GM21381 (cell line): ENCODE measurements around the gene SEMA4D.

Experiments used
- ATAC-seq: cut with Tn5 transposase; IDR thresholded peaks from one replicate; pipeline ENCODE4 v1.9.1; 2021; ENCODE audit warnings: mild to moderate bottlenecking, moderate library complexity; ENCODE audit not compliant: unreplicated experiment

SEMA4D gene

DNA sequence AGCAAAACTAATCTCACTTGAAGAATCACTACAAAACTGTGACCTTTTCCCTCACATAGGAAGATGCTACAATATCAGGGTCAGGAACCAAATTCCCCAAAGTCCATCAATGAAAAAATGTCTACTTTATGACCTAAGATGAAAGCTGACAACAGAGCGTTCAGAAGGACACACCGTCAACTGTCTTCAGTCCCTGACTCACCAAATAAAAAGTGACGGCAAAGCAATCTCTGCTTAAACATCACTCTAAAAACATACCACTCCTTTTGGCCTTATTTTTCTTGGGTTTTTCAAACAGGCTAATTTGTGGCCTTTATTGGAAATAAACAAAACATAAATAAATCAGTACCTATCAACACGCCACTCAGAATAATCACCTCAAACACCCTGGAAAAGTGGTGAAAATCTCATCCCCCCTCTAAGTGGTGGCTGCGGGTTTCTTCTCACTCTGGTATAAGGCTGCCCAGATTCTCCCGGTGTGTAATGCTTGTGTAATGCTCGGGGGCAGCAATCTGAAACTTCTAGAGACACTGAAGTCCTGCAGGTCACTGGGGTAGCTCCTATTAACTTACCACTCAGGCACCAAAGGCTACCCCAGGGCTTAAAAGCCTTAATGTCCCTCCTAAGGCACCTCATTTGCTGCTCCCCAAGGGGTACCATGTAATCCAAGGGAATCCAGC is 29.5 kb downstream of the SEMA4D start:
- ATAC-seq: no peak

GRCh38 chr9:89467278-89467625 is 30.7 kb downstream of the SEMA4D start:
- peak; percentile 9 for ATAC-seq

DNA sequence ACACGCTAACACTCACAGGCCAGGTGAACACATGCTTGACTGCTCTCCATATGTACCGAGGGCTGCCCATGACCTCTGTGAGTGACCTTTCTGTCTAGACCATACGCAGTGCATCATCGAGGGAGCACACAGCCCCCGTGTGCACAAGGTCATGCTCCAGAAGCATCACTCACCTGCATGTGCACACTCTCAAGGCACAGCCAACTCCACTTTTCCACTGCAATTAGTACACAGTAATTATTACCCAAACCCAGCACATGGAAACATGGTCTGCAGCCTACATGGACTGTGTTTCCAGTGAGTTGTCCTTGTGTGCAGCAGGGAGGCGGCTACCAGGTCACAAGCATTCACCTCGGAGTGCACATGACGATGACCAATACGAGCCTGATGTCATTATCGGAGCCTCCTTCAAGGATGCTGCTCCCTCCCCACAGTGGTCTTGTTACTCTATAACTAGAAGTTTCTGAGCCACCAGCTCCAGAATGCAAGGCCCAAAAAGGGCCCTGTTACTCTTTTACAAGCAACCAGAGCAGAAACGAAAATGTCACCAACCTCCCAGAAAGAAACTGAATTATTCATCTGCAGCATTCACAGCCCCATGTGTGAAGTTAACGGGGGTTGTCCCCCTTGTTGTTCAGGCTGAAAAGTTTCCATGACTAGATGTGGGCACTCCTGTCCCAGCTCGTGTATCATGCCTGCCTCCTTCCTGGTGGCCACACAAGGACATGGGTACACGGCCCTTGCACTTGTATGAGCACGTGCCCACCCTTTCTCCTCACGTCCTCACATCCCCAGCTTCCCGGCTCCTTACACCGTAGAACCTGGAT is 31.2 kb downstream of the SEMA4D start:
- ATAC-seq: peak; percentile 62

DNA sequence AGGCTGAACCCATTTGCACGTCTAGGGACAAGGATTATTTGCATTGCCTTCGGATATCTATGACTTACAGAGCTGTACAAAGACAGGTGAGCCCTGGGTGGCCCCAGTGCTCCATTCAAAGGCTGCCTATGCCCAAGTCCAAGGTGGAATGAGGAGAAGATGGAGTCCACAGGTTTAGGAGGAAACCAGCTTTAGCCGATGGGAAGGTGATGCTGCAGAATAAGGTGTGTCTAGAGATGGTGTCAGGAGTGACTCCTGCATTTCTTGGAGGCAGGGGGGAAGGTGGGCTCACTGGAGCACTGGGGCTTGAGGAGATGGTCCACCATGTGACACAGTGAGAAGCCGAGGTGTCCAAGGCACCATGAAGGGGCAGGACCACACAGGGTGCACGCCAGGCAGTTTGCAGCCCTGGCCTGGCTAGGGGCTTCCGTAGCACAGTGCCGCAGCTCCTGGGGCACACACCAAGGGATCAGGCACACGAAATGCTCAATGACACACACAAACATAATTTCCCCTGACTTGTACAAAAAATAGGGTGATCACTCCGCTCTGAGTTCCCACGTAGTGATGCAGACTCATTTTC is 32.1 kb downstream of the SEMA4D start:
- no peak for ATAC-seq

GRCh38 chr9:89465001-89465451 is 32.9 kb downstream of the SEMA4D start:
- ATAC-seq: no peak

GRCh38 chr9:89464300-89464901 is 33.5 kb downstream of the SEMA4D start:
- ATAC-seq: peak; percentile 30

- no peak for ATAC-seq
These were observed 34.9 kb downstream of the SEMA4D start for GRCh38 chr9:89462817-89463683.

DNA sequence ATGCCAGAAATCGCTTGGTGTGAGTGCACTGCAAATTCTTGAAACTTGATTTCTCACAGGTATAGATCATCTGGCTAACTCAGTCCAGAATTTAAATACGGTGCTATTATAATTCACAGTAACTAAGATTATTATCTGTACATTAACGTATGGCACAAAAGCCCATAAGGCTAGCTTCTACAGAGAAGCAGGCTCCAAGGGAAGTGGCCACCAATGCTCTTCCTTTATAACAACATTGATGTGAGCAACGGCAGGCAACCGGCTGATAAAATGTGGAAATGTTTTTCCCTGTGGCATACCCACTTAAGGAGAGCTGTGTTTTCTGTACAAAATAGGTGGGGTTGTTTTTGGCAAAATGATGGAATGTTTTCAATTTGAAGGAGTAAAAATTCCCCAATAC is 35.7 kb downstream of the SEMA4D start:
- no peak for ATAC-seq

GRCh38 chr9:89461265-89461664 is 36.6 kb downstream of the SEMA4D start:
- no peak for ATAC-seq

DNA sequence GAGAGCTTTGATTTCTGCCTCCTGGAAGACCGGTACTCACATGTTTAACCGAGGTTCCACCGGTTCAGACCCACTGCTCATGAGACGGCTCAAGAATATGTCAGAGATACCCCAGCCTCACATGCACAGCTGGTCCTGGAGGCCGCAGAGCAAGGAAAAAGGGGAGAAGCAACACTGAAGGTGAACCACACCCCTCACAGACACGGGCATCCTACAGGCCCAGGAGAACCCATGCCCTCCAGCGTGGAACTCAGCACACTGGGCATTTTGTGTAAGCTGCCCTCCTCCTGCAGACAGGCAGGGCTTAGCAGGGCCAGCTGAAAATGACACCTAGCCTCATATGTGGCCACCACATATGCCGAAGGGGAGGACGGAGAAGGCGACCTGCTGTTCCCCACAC is 37.4 kb downstream of the SEMA4D start:
- no peak for ATAC-seq

DNA sequence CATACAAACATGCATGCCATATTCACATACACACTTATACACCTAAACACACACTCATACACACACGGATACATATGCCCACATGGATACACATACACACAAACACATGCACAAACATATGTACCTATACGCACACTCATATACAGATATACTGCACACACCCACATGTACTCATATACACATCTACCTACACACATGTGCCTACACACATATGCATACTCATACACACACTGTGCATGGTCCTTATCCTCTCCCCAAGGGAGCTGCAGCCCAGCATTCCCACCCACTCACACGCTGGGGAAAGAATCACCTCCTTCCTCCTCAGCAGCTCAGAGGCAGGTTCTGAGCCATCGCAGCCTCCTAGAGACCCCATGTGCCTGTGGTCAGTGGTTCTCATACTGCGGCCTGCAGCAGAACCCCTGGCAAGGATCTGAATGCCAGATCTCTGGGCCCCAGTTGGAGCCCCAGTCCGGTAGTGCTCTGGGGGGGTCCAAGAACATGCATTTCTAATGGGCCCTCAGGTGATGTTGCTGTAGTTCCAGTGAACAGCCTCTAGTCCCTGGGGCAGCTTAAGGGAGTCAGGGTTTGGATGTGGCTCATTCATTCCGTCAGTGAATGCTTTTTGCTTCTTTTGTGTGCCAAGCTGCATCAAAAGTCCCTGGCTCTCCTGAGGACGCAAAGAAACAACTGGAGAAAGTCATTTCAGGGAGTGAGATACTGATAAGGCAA is 39.0 kb downstream of the SEMA4D start:
- no peak for ATAC-seq

DNA sequence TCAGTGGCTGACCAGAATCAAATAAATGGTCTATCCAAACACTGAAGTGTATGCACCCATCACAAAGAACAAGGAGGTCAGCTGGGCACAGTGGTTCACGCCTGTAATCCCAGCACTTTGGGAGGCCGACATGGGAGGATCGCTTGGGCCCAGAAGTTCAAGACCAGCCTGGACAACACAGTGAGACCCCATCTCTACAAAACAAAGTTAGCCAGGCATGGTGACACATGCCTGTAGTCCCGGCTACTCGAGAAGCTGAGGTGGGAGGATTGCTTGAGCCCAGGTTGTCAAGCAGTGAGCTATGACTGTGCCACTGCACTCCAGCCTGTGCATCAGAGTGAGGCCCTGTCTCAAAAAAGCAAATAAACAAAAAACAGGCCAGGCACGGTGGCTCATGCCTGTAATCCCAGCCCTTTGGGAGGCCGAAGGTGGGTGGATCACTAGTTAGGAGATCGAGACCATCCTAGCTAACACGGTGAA is 40.5 kb downstream of the SEMA4D start:
- no peak for ATAC-seq

DNA sequence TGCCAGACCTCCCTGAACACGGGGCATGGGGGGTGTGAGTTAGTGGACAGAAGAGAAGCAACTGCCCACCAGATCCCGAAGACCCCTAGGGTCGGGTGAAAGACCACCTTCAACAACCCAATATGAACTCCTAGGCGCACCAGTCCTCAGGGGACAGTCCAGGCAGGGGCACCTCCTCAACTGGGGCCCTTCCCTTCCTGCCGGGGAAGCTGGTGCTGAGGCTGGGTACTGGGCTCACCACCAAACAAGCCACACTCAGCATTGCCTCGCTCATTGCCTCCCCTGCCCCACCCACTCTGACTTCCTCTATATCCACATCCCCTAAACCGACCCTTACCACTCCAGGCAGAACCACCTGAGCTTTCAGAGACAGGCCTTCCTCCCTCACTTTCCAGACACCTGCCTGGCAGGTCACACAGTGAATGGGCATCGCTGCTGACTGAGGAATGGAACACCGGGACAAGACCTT is 42.5 kb downstream of the SEMA4D start:
- ATAC-seq: no peak

GRCh38 chr9:89454498-89455355 is 43.2 kb downstream of the SEMA4D start:
- ATAC-seq: no peak

GRCh38 chr9:89453452-89453851 is 44.5 kb downstream of the SEMA4D start:
- no peak for ATAC-seq

DNA sequence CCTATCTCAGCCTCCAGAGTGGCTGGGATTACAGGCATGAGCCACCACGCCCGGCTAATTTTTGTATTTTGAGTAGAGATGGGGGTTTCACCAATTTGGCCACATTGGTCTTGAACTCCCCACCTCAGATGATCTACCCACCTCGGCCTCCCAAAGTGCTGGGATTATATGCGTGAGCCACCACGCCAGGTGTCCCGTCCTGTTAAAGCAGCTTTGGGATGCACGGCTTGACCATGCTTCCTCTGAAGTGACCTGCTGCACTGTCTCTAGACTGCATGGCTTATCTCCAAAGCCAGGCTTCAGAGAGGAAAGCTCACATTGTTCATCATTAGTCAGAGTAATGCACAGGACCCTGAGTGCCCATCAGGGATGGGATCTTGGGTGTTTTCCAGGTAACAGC is 45.4 kb downstream of the SEMA4D start:
- no peak for ATAC-seq

DNA sequence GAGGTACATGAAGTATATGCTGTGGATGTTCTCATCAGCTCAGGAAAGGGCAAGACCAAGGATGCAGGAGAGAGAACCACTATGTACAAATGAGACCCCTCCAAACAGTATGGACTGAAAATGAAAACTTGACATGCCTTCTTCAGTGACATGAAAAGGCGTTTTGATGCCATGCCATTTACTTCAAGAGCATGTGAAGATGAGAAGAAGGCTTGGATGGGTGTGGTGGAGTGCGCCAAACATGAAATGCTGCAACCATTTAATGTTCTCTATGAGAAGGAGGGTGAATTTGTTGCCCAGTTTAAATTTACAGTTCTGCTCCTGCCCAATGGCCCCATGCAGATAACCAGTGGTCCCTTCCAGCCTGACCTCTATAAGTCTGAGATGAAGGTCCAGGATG is 47.7 kb downstream of the SEMA4D start:
- no peak for ATAC-seq

DNA sequence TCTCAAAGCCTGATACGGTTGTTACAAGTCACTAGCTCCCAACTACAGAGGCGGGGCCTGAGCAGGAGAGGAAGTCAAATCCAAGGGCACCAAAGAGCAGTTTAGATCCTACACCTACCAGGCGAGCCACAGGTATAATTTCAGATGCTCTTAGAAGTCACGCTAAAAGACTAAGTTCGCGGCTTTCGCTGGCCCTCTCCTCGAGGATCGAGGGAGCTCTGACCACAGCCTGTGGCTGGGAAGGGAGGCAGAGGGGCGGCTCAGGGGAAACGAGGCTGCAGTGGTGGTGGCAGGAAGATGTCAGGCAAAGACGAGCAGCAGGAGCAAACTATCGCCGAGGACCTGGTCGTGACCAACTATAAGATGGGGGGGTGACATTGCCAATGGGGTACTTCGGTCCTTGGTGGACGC is 48.6 kb downstream of the SEMA4D start:
- no peak for ATAC-seq

DNA sequence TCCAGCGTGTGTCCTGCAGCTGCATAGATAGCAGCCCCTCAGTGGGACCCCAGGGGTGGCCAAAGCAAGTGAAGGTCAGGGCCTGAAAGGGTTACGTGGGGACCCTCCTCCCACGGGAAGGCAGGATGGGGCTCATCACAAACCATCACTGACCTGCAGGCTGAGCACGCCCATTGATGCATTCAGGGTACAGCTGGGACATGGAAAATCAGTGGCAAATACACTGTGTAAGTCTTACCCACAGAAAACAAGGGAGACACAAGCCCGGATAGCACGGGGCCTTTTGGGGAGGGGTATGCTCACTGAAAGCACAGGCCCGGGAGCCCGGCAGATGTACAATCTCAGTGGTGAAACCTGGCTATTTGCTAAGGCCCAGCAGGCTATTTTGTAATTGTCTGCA is 49.1 kb downstream of the SEMA4D start:
- no peak for ATAC-seq
